ENCODE data around the gene SEZ6. TPM values are rescaled to one million over a fixed set of nuclear protein-coding genes. Genes with fewer than 3 reads are reported as not detected.

The SEZ6 gene
- total RNA-seq, 2 experiments from 2014 or later: 0.31 TPM; not detected in 1

DNA sequence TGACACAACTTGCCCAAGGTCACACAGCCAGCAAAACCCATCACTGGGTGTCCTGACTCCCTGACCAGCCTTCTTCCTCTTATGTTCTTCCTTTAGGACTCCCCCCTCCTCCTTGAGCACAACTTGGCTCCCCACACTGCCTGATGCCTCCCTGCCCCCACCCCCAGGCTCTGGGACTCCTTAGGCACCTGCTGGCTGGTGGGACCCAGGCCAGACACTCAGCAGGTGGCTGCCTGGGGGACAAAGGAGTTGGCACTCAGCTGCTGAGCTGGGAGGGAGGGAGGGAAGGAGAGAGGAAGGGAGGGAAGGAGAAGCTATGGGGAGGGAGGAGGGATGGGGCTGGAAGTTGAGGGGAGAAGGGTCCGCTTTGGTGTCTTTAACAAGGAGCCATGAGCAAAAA, 8.0 kb downstream of the SEZ6 start:
- Histone ChIP-seq H3K27ac (ENCODE audit: low read depth in 1 of 2, low read length in 2 of 2) (no peak overlapping the region), H3K27me3 (ENCODE audit: control insufficient read depth in 1 of 2, insufficient read depth in 2 of 2, low read length in 2 of 2) (peaks cover 10% of the 10 kb centered on the region in 2 experiments), H3K36me3 (ENCODE audit: insufficient read depth, low read length) (no peaks in the 10 kb centered on the region), H3K4me1 (ENCODE audit: insufficient read depth, low read length) (no peaks in the 10 kb centered on the region), H3K4me3 (ENCODE audit: low read length) (no peak overlapping the region), H3K9me3 (ENCODE audit: control insufficient read depth in 1 of 2, insufficient read depth in 1 of 2, low read length in 2 of 2) (peaks cover 0 to 12% of the 10 kb centered on the region in 2 experiments)
- Mint-ChIP-seq H3K4me1 (ENCODE audit: low read depth) (no peaks in the 10 kb centered on the region), H3K27ac (no peak overlapping the region), H3K4me3 (no peak overlapping the region), H3K27me3 (peaks cover 38% of the 10 kb centered on the region), H3K9me3 (no peaks in the 10 kb centered on the region), H3K36me3 (ENCODE audit: low read depth) (no peaks in the 10 kb centered on the region)
- TF ChIP-seq, protein P1, sequence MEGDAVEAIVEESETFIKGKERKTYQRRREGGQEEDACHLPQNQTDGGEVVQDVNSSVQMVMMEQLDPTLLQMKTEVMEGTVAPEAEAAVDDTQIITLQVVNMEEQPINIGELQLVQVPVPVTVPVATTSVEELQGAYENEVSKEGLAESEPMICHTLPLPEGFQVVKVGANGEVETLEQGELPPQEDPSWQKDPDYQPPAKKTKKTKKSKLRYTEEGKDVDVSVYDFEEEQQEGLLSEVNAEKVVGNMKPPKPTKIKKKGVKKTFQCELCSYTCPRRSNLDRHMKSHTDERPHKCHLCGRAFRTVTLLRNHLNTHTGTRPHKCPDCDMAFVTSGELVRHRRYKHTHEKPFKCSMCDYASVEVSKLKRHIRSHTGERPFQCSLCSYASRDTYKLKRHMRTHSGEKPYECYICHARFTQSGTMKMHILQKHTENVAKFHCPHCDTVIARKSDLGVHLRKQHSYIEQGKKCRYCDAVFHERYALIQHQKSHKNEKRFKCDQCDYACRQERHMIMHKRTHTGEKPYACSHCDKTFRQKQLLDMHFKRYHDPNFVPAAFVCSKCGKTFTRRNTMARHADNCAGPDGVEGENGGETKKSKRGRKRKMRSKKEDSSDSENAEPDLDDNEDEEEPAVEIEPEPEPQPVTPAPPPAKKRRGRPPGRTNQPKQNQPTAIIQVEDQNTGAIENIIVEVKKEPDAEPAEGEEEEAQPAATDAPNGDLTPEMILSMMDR (IDR thresholded peaks at IDR 0.05): no peak
- ChIA-PET POLR2A (no interaction called here), CTCF (no interaction called here)
- no peak for ATAC-seq (ENCODE audit: poor library complexity)
- intact Hi-C loops (cut with DNase I, micrococcal nuclease): loop anchor here in 1 of 2 experiments (10.0 kb wide), 1 partner anchor 57 kb away; no protein-coding TSS in a partner anchor
- DNase-seq: no peak

- TF ChIP-seq, protein P1 (IDR thresholded peaks at IDR 0.05): no peak
- Histone ChIP-seq H3K4me1 (ENCODE audit: insufficient read depth, low read length) (no peaks in the 10 kb centered on the region), H3K27me3 (ENCODE audit: control insufficient read depth in 1 of 2, insufficient read depth in 2 of 2, low read length in 2 of 2) (peaks cover 5 to 9% of the 10 kb centered on the region in 2 experiments), H3K4me3 (ENCODE audit: low read length) (no peak overlapping the region), H3K9me3 (ENCODE audit: control insufficient read depth in 1 of 2, insufficient read depth in 1 of 2, low read length in 2 of 2) (peaks cover 0 to 6% of the 10 kb centered on the region in 2 experiments), H3K36me3 (ENCODE audit: insufficient read depth, low read length) (no peaks in the 10 kb centered on the region), H3K27ac (ENCODE audit: low read depth in 1 of 2, low read length in 2 of 2) (no peak overlapping the region)
- Mint-ChIP-seq H3K4me3 (no peak overlapping the region), H3K27me3 (peaks cover 35% of the 10 kb centered on the region), H3K9me3 (no peaks in the 10 kb centered on the region), H3K27ac (no peak overlapping the region), H3K4me1 (ENCODE audit: low read depth) (no peaks in the 10 kb centered on the region), H3K36me3 (ENCODE audit: low read depth) (no peaks in the 10 kb centered on the region)
- intact Hi-C loops (cut with DNase I, micrococcal nuclease): loop anchor here in 1 of 2 experiments (10.0 kb wide), 1 partner anchor 58 kb away; no protein-coding TSS in a partner anchor
- ATAC-seq (ENCODE audit: poor library complexity) (no peak), DNase-seq (no peak)
- POLR2A ChIA-PET: no interaction called here
- CTCF ChIA-PET: no interaction called here
Observed at GRCh38 chr17:28996554-28997096, 9.2 kb downstream of the SEZ6 start.

DNA sequence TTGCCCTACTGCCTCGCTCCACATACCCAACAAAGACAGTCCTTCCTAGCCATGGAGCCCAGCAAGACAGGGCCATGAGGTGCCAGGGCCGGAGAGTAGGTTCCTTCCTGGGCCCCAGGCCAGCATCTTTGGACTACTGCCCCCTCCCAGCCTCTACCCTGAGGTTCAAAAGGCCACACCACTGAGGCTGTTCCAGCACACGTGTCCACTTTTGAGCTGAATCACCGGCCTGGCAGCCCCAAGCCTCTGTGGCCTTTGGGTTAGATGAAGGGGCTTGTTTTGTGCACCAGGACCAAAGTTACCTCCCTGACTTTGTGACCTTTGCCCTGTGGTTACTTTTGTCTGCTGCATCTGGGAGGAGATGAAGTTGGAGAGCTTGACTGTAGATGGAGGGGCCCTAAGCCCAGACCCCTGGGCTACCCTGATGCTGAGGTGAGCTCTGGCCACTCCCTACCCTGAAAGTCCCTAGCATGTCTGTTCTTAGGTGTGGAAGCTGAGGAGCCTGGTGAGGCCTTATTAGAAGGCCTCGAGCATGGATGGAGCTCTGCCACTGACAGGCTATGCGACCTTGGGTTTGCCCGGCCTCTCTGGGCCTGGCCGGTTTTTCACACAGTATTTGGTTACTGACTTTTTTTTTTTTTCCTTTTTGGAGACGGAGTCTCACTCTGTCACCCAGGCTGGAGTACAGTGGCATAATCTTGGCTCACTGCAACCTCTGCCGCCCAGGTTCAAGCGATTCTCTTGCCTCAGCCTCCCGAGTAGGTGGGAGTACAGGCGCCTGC, 12.0 kb downstream of the SEZ6 start:
- POLR2A ChIA-PET: no interaction called here
- CTCF ChIA-PET: no interaction called here

More for the DNA sequence above, 12.0 kb downstream of the SEZ6 start:
- H3K27ac ChIP-seq (ENCODE audit: low read depth in 1 of 2, low read length in 2 of 2): no peak overlapping the region
- H3K27ac Mint-ChIP-seq: no peak overlapping the region
- H3K4me3 Mint-ChIP-seq: no peak overlapping the region
- H3K9me3 ChIP-seq (ENCODE audit: control insufficient read depth in 1 of 2, insufficient read depth in 1 of 2, low read length in 2 of 2): no peaks in the 10 kb centered on the region
- intact Hi-C loops (cut with DNase I, micrococcal nuclease): loop anchor here in 1 of 2 experiments (10.0 kb wide), 1 partner anchor 61 kb away; no protein-coding TSS in a partner anchor
- no peaks in the 10 kb centered on the region for H3K36me3 ChIP-seq (ENCODE audit: insufficient read depth, low read length)
- no peaks in the 10 kb centered on the region for H3K4me1 Mint-ChIP-seq (ENCODE audit: low read depth)
- H3K36me3 Mint-ChIP-seq (ENCODE audit: low read depth): no peaks in the 10 kb centered on the region
- TF ChIP-seq, protein P1 (IDR thresholded peaks at IDR 0.05): no peak
- ATAC-seq (ENCODE audit: poor library complexity) (no peak), DNase-seq (no peak)
- H3K27me3 ChIP-seq (ENCODE audit: control insufficient read depth in 1 of 2, insufficient read depth in 2 of 2, low read length in 2 of 2): peaks cover 5 to 11% of the 10 kb centered on the region in 2 experiments
- H3K4me3 ChIP-seq (ENCODE audit: low read length): no peak overlapping the region
- H3K9me3 Mint-ChIP-seq: no peaks in the 10 kb centered on the region
- H3K4me1 ChIP-seq (ENCODE audit: insufficient read depth, low read length): no peaks in the 10 kb centered on the region
- H3K27me3 Mint-ChIP-seq: peaks cover 22% of the 10 kb centered on the region

Data from CD4-positive, alpha-beta T cell (primary cell).